ENCODE data around the gene MED15. TPM values are rescaled to one million over a fixed set of nuclear protein-coding genes. Genes with fewer than 3 reads are reported as not detected.

The MED15 gene
- total RNA-seq, 1 donor: 36.9 TPM

DNA sequence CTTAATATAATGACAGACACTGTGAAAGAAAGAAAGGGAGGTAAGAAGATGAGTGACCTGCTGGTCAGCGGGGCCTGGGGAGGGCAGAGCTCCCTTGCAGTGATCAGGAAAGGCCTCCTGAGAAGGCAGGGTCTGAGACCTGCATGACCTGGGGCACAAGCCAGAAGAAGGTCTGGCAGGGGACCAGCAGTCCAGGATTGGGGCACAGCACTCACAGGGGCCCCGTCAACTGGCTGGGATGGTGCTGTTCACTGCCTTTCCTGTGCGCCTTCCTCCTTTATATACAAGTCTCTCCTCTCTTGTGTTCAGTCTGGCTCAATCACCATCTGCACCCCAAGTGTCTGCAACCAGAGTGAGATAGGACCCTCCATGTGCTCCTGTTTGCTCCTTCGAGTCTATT lies 47.5 kb upstream of the MED15 start:
- TF ChIP-seq, protein P1, sequence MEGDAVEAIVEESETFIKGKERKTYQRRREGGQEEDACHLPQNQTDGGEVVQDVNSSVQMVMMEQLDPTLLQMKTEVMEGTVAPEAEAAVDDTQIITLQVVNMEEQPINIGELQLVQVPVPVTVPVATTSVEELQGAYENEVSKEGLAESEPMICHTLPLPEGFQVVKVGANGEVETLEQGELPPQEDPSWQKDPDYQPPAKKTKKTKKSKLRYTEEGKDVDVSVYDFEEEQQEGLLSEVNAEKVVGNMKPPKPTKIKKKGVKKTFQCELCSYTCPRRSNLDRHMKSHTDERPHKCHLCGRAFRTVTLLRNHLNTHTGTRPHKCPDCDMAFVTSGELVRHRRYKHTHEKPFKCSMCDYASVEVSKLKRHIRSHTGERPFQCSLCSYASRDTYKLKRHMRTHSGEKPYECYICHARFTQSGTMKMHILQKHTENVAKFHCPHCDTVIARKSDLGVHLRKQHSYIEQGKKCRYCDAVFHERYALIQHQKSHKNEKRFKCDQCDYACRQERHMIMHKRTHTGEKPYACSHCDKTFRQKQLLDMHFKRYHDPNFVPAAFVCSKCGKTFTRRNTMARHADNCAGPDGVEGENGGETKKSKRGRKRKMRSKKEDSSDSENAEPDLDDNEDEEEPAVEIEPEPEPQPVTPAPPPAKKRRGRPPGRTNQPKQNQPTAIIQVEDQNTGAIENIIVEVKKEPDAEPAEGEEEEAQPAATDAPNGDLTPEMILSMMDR (IDR thresholded peaks at IDR 0.05; ENCODE audit: extremely low read depth, low read depth, low read length): no peak
- H3K4me2 ChIP-seq (ENCODE audit: insufficient read depth, low read length): no peak overlapping the region
- H2AFZ ChIP-seq (ENCODE audit: low read length): no peak overlapping the region
- H3K27me3 ChIP-seq (ENCODE audit: insufficient read depth, low read length): no peaks in the 10 kb centered on the region
- no peak for DNase-seq (ENCODE audit: insufficient read length, low spot score, missing footprints)
- peaks cover 35% of the 10 kb centered on the region for H3K36me3 ChIP-seq (ENCODE audit: insufficient read depth, low read length)
- no peaks in the 10 kb centered on the region for H3K9me3 ChIP-seq (ENCODE audit: low read depth, low read length)
- H3K79me2 ChIP-seq (ENCODE audit: insufficient read depth, low read length): no peaks in the 10 kb centered on the region
- no peak overlapping the region for H3K27ac ChIP-seq (ENCODE audit: low read depth, low read length)
- H3K4me1 ChIP-seq (ENCODE audit: insufficient read depth, low read length): peaks cover 4% of the 10 kb centered on the region
- peaks cover 8% of the 10 kb centered on the region for H4K20me1 ChIP-seq (ENCODE audit: insufficient read depth, low read length)
- no peak overlapping the region for H3K4me3 ChIP-seq (ENCODE audit: insufficient read depth, low read length)

DNA sequence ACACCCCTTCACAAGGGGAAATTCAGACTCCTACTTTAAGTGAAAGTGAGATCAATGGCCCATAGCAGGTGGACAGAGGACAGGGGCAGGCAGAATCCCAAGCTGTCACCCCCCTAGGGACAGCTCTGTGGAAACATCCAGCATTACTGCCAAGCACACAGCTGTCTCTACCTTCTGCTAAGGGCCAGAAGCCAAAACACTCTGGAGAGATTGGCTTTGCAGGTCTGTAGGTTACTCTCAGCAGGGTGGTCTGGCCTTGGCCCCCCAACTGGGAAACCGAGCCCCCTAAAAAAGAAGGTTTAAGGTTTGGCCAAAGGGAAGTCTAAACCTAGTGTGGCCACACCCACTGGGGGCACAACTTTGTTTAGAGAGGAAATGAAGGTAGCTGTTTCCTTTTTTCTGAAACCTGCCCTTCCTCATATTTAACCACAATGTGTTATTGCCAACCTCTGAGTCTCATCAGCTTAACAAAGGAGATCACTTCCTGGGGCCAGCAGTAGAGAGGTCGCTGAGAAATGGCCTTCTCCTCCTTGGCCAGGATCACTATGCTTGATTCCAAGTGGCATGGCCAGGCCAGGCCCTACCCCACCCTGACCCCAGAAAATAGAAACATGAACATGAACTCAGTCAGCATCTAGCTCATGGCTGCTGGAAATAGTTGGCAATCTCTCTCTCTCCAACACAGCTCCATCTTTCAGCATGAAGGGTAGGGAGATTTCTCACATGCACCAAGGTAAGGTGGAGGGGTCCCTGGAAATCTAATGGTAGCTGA lies 43.9 kb upstream of the MED15 start:
- no peaks in the 10 kb centered on the region for H3K79me2 ChIP-seq (ENCODE audit: insufficient read depth, low read length)
- H3K4me3 ChIP-seq (ENCODE audit: insufficient read depth, low read length): no peak overlapping the region
- TF ChIP-seq, protein P1 (IDR thresholded peaks at IDR 0.05; ENCODE audit: extremely low read depth, low read depth, low read length): no peak
- H3K27ac ChIP-seq (ENCODE audit: low read depth, low read length): no peak overlapping the region
- H3K9me3 ChIP-seq (ENCODE audit: low read depth, low read length): no peaks in the 10 kb centered on the region
- H4K20me1 ChIP-seq (ENCODE audit: insufficient read depth, low read length): peaks cover 5% of the 10 kb centered on the region
- peaks cover 34% of the 10 kb centered on the region for H3K36me3 ChIP-seq (ENCODE audit: insufficient read depth, low read length)
- H2AFZ ChIP-seq (ENCODE audit: low read length): no peak overlapping the region
- no peaks in the 10 kb centered on the region for H3K4me1 ChIP-seq (ENCODE audit: insufficient read depth, low read length)
- peak; percentile 60 for DNase-seq (ENCODE audit: insufficient read length, low spot score, missing footprints)
- no peaks in the 10 kb centered on the region for H3K27me3 ChIP-seq (ENCODE audit: insufficient read depth, low read length)
- no peak overlapping the region for H3K4me2 ChIP-seq (ENCODE audit: insufficient read depth, low read length)

DNA sequence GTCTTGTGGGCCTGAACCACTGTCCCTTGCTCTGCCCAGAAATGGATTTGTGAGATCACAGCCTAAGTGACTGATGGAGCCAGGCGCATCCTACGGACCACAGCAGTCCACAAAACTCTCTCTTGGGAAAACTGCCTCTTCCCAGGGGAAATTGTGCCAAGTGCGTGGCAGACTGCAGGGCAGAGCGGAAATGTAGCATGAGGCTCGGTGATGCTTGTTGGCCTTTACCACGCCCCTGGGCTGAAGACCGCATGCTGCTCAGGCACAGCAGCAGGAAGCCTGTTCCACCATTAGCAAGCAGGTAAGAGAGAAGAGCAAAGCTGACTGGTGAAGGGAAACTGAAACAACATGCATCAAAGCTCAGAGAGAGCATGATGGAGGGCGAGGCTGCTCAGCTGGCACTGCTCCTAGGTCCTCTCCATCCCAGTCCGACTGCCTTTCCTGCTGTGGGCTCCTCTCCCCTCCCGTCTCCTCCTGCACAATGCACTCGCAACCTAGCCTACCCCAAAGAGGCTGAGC lies 43.3 kb upstream of the MED15 start:
- TF ChIP-seq, protein P1 (IDR thresholded peaks at IDR 0.05; ENCODE audit: extremely low read depth, low read depth, low read length): no peak

DNA sequence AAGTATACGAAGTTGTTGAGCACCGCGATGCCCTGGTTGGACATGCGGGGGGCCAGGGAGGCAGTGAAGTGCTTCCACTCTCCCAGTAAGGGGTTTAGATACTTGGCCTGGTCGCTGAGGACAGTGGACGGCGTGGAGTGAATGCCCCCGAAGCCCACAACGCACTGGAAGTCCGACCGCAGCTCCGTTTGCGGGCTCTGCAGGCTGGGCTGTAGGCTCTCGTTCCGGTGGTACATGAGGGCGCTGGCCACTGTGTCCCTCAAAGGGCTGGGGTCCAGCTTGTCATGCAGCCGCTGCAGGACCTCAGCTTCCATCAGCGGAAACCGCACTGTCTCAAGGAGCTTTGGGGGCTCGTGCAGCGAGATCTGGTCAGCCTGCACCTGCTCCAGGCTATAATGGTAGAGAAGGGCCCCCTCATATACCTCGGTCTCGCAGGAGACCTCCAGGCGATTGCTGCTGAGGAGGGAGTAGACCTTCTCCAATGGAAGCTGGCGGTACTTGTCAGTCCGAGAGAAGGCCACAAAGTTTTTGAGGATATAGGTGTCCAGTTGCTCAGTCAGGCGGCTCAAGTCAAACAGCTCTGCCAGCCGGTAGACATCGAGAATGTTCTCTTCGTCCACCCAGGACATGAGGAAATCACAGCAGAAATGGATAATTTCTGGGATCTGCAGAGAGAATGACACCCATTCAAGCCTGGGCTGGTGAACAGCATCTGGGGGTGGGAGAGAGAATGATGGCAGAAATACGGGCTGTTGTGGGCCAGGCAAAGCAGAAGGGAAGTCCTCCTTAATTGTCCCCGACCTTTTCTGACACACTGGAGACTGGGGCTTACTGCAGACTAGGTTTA lies 42.3 kb upstream of the MED15 start:
- Histone ChIP-seq H3K79me2 (ENCODE audit: insufficient read depth, low read length) (no peaks in the 10 kb centered on the region), H3K9me3 (ENCODE audit: low read depth, low read length) (no peaks in the 10 kb centered on the region), H2AFZ (ENCODE audit: low read length) (no peak overlapping the region), H3K36me3 (ENCODE audit: insufficient read depth, low read length) (peaks cover 47% of the 10 kb centered on the region), H4K20me1 (ENCODE audit: insufficient read depth, low read length) (peaks cover 5% of the 10 kb centered on the region), H3K27me3 (ENCODE audit: insufficient read depth, low read length) (no peaks in the 10 kb centered on the region), H3K4me1 (ENCODE audit: insufficient read depth, low read length) (no peaks in the 10 kb centered on the region), H3K4me2 (ENCODE audit: insufficient read depth, low read length) (no peak overlapping the region), H3K4me3 (ENCODE audit: insufficient read depth, low read length) (no peak overlapping the region), H3K27ac (ENCODE audit: low read depth, low read length) (no peak overlapping the region)
- DNase-seq (ENCODE audit: insufficient read length, low spot score, missing footprints): no peak
- TF ChIP-seq, protein P1 (IDR thresholded peaks at IDR 0.05; ENCODE audit: extremely low read depth, low read depth, low read length): no peak

More for the DNA sequence above, 43.3 kb upstream of the MED15 start:
- no peaks in the 10 kb centered on the region for H3K9me3 ChIP-seq (ENCODE audit: low read depth, low read length)
- peaks cover 41% of the 10 kb centered on the region for H3K36me3 ChIP-seq (ENCODE audit: insufficient read depth, low read length)
- no peaks in the 10 kb centered on the region for H3K27me3 ChIP-seq (ENCODE audit: insufficient read depth, low read length)
- DNase-seq (ENCODE audit: insufficient read length, low spot score, missing footprints): no peak
- no peak overlapping the region for H3K27ac ChIP-seq (ENCODE audit: low read depth, low read length)
- H3K4me3 ChIP-seq (ENCODE audit: insufficient read depth, low read length): no peak overlapping the region
- H4K20me1 ChIP-seq (ENCODE audit: insufficient read depth, low read length): peaks cover 5% of the 10 kb centered on the region
- H3K79me2 ChIP-seq (ENCODE audit: insufficient read depth, low read length): no peaks in the 10 kb centered on the region
- H2AFZ ChIP-seq (ENCODE audit: low read length): no peak overlapping the region
- no peaks in the 10 kb centered on the region for H3K4me1 ChIP-seq (ENCODE audit: insufficient read depth, low read length)
- H3K4me2 ChIP-seq (ENCODE audit: insufficient read depth, low read length): no peak overlapping the region

Data from osteoblast (primary cell).